22Rv1 (cell line): ENCODE data around the gene PORCN.

Experiments used
- CTCF ChIP-seq: fragments of 450-650 bp; IDR thresholded peaks from 2 replicates; pipeline ENCODE4 v1.5.1; 2017; ENCODE audit warnings: mild to moderate bottlenecking
- ZFX ChIP-seq: fragments of 450-650 bp; IDR thresholded peaks from 2 replicates; pipeline ENCODE4 v1.6.1; 2017; ENCODE audit warnings: antibody characterized with exemption, borderline replicate concordance

GRCh38 chrX:48487362-48487798 lies 21.4 kb upstream of the PORCN start:
- no peak for TF ChIP-seq CTCF
- no peak for TF ChIP-seq ZFX
